ENCODE measurements around the gene TNFRSF9. TPM values are rescaled to one million over a fixed set of nuclear protein-coding genes. Genes with fewer than 3 reads are reported as not detected.
A peak's percentile ranks its signal among the peaks of the same experiment; 100 is the strongest.

Gene TNFRSF9
- total and polyA plus RNA-seq, 2 experiments from 2014 or later, result not detected

- no peak overlapping the region for H3K4me3 ChIP-seq
- Mint-ChIP-seq H3K4me3 (no peak overlapping the region), H3K36me3 (ENCODE audit: low read depth) (peaks cover 80% of the 10 kb centered on the region), H3K27me3 (ENCODE audit: insufficient read depth, low read depth, poor library complexity) (peaks cover 9% of the 10 kb centered on the region), H3K4me1 (peaks cover 13% of the 10 kb centered on the region), H3K9me3 (no peaks in the 10 kb centered on the region), H3K27ac (peak overlapping the region; percentile 34; the same call in 1 of the 2 replicates)
- H4K20me1 ChIP-seq (replicated peaks; ENCODE audit: insufficient read depth), result no peaks in the 10 kb centered on the region; the same call in none of the 2 replicates
- TF ChIP-seq CTCF (conservative IDR thresholded peaks at IDR 0.05; ENCODE audit: low read depth in 2 of 2), result no peak
- TF ChIP-seq NANOG (IDR thresholded peaks at IDR 0.05; ENCODE audit: borderline replicate concordance), result no peak
- no peak for TF ChIP-seq EZH2 (IDR thresholded peaks at IDR 0.05; ENCODE audit: low read depth, unreplicated experiment)
- no peak for TF ChIP-seq ZNF114 (CRISPR knock-in tag; IDR thresholded peaks at IDR 0.05)
- no peak for TF ChIP-seq ETS1 (IDR thresholded peaks at IDR 0.05)
- TF ChIP-seq JUNB (IDR thresholded peaks at IDR 0.05; ENCODE audit: unreplicated experiment), result no peak
- no peak for TF ChIP-seq ZNF331 (CRISPR knock-in tag; IDR thresholded peaks at IDR 0.05; ENCODE audit: low read depth)
- no peak for TF ChIP-seq CREB1 (CRISPR knock-in tag; IDR thresholded peaks at IDR 0.05; ENCODE audit: low read depth)
- no peak for TF ChIP-seq EZH2phosphoT487 (IDR thresholded peaks at IDR 0.05; ENCODE audit: unreplicated experiment)
- TF ChIP-seq POLR2AphosphoS5 (IDR thresholded peaks at IDR 0.05; ENCODE audit: low read depth), result no peak
- TF ChIP-seq REST (IDR thresholded peaks at IDR 0.05; ENCODE audit: unreplicated experiment), result no peak
- TF ChIP-seq STAT1 (IDR thresholded peaks at IDR 0.05; ENCODE audit: unreplicated experiment), result no peak
- TF ChIP-seq ZNF462 (CRISPR knock-in tag; IDR thresholded peaks at IDR 0.05), result no peak
- no peak overlapping the region for H3K4me2 ChIP-seq
- no peak overlapping the region for H2AFZ ChIP-seq
- no peaks in the 10 kb centered on the region for H3K27me3 ChIP-seq (ENCODE audit: insufficient read depth)
- no peak for DNase-seq (ENCODE audit: low spot score)
- peaks cover 39% of the 10 kb centered on the region for H3K36me3 ChIP-seq (ENCODE audit: insufficient read depth)
- no peaks in the 10 kb centered on the region for H3K9me2 ChIP-seq (ENCODE audit: insufficient read depth)
- H3K4me1 ChIP-seq (ENCODE audit: insufficient read depth), result no peaks in the 10 kb centered on the region
- no peak for ATAC-seq
- peaks cover 10% of the 10 kb centered on the region for H3K79me2 ChIP-seq (replicated peaks; ENCODE audit: insufficient read depth)
- H3F3A ChIP-seq (replicated peaks; ENCODE audit: low read depth), result no peaks in the 10 kb centered on the region
- H3K27ac ChIP-seq (ENCODE audit: low read depth), result peak overlapping the region; percentile 32; the same call in 1 of the 2 replicates
Observed at GRCh38 chr1:7983086-7983778, 42.6 kb upstream of the TNFRSF9 start.

Data from GM23338 (cell line).